HT-29 (cell line): Measurements from ENCODE around the gene RMND1. TPM values are rescaled to one million over a fixed set of nuclear protein-coding genes. Genes with fewer than 3 reads are reported as not detected.
A peak's percentile ranks its signal among the peaks of the same experiment; 100 is the strongest.
"Not testable (repeated sequence)": the region's sequence is repeated elsewhere in the genome, so short reads cannot be mapped to it uniquely, and the experiment has no call there.

ENCODE experiments used
- DNase-seq: peaks from one replicate; pipeline ENCODE4 v3.0.0-alpha.2; 2015; ENCODE audit warnings: low spot score
- total RNA-seq: library from RNA; depleted of rRNA; stranded (reverse); fragments of >200 nt; shearing (Covaris generic); gene quantifications from 2 replicates; pipeline ENCODE4 v1.2.3, GENCODE V29; 2014; rRNA removed

The RMND1 gene, protein sequence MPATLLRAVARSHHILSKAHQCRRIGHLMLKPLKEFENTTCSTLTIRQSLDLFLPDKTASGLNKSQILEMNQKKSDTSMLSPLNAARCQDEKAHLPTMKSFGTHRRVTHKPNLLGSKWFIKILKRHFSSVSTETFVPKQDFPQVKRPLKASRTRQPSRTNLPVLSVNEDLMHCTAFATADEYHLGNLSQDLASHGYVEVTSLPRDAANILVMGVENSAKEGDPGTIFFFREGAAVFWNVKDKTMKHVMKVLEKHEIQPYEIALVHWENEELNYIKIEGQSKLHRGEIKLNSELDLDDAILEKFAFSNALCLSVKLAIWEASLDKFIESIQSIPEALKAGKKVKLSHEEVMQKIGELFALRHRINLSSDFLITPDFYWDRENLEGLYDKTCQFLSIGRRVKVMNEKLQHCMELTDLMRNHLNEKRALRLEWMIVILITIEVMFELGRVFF
- 9.6 and 11.2 TPM in 2 replicates for total RNA-seq

DNA sequence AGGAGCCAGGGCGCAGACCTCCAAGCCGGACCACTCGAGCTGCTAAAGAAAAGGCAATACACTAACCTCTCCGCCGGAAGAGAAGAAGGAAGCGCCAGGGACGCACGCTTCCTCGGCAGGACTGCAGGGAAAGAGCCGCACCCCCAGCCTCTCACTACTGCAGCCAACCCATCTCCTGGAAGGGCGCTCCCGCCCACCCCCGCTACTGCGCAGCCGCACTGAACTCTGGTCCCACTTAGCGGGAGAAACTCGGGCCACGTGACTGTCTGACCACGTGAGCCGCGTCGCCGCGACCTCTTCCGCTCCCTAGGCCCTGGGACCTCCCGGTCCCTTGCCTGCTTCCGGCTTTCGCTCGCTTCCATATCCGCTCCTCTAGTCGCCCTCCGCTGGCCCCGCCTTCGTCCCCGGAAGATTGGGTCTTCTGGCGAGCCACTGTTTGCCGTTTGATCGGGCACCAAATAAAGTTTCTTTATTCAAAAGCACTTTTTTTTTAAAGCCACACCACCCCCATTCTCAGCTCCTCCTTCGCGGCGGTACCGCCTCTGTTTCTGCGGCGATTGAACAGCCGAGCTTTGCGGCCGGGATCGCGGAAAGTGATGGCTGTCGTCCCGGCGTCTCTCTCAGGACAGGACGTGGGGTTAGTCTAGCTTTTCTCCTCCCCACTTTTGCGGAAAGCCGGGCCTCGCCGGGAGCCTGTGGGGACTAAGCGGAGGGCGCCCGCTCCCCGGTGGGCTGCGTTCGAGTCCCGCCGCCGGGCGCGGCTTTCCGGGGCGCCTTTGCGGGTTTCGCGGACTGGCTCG is at the start of gene RMND1:
TSS of gene RMND1 (minus strand) at position 177 of the 800 bp plus-strand sequence. CDS start 6,315 bp downstream, outside the sequence.
- peak; percentile 99 for DNase-seq

DNA sequence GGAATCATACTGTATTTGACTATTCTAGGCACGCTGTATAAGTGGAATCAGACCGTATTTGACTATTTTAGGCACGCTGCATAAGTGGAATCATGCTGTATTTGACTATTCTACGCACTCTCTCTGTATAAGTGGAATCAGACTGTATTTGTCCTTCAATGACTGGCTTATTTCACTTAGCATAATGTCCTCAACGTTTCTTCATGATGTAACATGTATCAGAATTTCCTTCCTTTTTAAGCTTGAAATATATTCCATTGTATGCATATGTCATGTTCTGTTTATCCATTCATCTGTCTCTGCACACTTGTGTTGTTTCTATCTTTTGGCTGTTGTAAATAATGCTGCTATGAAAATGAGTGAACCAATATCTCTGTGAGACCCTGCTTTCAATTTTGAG is 47.6 kb upstream of the RMND1 start:
- DNase-seq = no peak

DNA sequence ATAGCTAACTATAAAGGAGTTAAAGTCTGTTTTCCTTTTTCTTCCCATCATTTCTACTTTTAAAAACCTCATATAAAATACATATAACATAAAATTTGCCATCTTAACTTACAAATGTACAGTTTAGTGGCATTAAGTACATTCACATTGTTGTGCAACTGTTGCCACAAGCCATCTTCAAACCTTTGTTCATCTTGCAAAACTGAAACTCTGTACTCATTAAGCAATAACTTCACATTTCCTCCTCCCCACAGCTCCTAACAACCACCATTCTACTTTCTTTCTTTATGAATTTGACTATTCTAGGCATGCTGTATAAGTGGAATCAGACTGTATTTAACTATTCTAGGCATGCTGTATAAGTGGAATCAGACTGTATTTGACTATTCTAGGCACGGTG is 46.4 kb upstream of the RMND1 start:
- no peak for DNase-seq

DNA sequence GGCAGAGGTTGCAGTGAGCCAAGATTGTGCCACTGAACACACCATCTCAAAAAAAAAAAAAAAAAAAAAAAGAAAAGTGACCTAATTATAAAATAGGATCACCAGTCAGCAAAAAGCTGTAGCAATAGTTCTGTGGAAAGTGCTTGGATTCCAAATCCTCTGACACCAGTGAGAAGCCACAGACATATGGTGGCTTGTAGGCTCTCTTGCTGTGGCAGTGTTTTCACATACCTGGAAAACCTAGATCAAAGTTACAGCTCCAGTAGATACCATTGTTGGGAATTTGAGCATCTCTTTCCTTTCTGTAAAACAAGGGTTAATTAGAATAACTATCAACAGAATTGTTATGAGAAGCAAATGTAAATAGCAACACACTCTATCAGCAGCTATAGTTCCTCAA is 46.0 kb upstream of the RMND1 start:
- no peak for DNase-seq

DNA sequence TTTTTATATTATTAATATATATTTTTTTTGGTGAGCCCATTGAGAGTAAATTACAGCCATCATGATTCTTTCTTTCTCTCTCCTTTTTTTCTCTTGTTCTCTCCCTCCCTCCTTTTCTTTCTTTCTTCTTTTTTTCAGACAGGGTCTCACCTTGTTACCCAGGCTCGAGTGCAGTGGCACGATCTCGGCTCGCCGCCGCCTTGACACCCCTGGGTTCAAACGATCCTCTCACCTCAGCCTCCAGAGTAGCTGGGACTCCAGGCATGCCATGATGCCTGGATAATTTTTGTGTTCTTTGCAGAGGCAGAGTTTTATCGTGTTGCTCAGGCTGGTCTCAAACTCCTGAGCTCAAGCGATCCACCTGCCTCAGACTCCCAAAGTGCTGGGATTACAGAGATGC is 43.5 kb upstream of the RMND1 start:
- no peak for DNase-seq

DNA sequence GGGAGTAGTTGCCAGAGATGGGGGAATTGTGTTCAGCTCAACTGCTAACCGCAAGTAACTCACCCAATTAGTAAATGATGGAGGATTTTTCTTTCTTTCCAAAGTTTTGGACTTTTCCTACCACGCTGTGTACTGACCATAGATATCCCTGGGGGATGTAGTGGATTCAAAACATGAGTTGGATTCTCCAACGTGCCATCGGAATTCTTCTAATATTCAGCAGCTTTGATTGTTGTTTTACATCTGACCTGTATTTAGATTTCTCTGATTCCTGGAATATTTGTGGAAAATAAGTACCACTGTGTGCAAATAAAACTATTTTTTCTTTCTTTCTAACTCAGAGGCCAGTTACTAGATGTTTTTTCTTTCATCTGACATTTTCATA is 43.0 kb upstream of the RMND1 start:
- DNase-seq = no peak

DNA sequence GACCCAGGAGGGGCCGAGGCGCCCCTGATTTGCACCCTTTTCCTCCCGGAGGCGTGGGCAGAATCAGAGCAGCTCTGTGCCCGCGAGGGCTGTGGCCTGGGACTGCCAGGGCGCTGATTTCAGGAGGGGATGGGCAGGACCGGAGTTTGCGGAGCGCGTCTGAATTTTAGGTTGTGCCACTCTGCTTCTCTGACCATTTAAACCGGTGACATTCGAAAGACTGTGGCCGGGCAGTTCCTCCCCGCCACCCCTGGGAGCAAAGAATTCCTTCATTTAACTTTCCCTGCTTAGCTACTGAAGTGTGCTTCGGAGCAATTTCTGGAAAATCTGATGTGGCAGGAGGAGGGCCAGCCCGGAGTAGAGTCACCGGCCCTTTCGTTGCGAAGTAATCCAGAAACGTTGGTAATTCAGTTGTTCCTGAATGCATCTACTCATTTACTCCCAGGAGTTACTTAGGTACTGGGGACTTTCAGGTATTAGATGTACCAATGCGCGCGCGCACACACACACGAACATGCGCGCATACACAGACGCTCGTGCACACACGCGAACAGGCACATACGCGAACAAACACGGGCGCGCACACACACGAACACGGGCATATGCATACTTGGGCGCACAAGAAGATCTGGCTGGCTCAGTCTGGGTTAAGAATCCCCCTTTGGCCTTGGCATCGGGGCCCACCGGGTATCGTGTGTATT is 42.5 kb upstream of the RMND1 start:
- DNase-seq = no peak

DNA sequence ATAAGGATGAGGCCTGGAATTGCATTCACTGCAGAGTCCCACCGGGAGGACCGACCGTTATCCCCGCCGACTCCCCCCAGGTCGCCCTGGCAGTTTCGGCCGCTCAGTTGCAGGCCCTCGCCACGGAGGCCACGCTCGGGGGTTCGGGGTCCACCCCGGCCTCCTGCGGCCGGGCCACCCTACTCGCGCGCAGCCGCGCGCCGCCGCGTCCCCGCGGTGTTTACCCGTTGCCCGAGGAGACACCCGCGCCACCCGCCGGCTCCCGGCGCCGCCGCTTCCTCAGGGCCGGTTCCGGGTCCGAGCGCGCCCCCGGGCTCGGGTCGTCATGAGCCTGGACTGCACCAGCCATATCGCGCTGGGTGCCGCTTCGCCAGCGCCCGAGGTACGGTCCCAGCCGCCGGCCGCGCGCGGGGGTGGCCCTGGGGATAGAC is 41.9 kb upstream of the RMND1 start, which contains the start of gene CCDC170:
TSS of gene CCDC170 (plus strand) at position 214 of the 431 bp plus-strand sequence. CDS start at position 326, 112 bp downstream.
- DNase-seq = no peak

DNA sequence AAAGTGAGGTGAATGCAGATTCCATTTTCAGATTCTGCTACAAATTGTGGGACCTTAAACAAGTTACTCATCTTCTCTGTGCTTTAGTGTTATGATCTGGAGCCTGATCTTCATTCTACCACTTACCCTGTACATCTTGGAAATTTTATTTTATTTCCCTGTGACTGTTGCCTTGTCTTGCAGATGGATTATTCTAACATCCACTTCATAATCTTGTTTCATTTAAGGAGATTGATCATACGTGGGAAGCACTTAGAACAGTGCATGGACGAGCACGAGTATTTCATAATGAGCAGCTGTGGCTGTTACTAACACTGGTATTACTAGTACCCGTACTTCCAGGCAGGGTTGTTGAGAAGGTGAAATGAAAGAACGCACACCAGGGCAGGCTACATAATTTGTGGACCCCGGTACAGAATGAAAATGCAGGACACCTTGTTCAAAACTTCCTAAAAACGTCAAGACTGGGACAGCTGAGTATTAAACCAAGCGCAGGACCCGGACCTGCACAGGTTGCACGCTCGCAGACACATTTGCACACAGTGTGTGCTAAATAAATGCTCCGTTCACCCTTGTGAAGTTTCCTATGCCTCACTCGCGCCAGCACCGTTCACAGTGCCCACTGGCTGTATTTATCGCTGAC is 41.4 kb upstream of the RMND1 start:
- no peak for DNase-seq

DNA sequence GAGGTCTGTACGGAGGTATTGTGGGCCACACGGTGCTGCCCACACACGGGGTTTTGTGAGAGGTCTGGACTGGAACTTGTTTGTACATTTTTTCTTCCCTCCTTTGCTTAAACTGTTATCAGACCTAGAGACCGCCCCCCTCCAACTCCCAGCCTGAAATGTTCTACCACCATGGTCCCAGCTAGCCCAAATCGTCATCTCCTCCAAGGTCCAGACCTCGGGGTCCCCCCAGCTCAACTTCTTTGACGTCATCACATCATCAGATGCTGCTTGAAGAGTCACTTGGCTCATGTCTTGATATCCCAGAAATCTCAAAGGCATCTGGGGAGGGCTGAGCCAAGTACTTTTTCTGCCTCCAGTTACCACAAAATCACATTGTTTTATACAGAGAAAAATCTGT is 39.1 kb upstream of the RMND1 start:
- DNase-seq = no peak

DNA sequence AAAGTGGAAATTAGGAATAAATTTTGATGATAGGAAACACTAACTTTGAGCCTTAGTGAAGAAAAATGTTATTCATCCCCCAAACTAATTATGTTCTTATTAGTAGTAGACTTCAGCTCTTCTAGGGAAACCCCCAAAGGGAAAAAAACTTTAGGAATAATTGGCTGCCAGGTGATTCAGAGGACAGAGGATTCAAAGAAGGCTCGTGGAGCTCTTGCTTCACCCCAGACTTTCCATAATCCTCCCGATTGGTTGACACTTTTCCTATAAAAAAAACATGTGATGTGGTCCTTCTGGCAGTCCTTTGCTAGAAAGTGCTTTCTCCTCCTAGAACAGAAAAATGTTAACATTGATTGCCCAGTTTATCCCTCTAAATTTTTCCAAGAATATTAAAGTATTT is 36.3 kb upstream of the RMND1 start:
- DNase-seq = no peak

DNA sequence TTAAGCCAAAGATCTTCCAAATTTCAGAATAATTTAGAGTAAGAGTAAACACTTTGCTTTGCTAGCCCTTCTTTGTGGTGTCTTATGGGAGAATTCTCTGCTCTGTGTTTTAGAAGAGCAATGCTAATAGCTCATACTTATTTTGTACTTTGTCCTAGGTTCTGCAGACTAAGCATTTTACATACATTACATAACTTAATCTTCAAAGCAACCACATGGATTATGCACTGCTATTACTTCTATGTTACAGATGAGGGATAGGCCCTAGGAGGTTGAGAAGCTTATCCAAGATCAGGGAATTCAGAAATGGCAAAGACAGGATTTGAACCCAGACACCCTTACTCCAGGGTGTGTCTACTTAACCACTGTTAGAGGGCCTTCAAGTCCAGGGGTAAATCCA is 32.1 kb upstream of the RMND1 start:
- no peak for DNase-seq

DNA sequence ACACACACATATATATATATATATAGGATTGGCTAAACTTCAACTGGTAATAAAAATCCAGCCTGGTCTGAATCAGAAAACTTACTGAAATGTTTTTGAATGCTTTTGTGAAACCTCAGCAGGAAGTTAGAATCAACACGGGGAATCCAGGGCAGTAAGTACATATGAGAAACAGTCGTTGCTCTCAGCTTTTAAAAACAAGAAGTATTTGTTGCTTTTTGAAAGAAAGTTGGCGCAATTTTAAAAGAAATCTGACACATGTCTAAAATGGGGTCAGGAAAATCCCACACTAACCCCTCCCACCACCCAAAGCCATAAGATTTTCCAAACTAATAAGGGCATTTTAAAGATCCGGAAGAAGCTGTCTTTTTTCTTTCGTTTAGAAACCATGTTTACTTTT is 30.4 kb upstream of the RMND1 start:
- no peak for DNase-seq

DNA sequence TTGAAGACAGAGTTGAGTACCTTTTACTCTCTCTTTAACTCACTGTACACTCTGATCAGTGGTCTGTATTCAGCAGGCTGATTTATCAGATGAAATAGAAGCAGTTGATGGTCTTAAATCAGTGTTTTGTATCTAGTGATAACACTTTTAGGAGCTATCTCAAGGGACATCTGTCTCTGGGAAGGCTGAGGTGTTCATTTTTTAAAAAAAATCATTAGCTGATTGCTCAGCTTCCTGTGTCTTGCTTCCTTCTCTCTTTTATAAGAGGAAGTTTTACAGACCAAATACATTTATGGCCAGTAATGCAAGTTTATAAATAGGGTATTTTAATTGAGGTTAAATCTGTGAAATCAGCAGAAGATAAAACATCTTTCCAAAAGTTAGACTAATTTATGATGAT is 29.9 kb upstream of the RMND1 start:
- DNase-seq = no peak

DNA sequence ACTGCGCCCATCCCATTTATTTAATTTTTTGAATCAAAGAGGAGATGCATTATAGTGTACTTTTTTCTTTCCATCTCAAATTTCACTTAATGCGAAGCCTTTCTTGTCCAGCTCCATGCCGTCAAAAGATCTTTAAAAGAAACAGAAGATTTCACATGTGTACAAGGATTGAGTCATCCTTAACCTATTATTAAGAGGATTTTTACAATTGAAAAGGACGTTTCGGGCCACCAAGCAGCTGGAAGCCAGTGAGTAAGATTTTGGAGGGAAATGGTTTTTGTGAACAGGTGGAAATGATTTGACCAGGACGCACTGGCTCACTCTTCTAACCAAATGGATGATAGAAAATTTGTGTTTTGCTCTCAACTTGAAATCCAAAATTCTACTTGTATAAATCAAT is 26.7 kb upstream of the RMND1 start:
- DNase-seq = no peak

DNA sequence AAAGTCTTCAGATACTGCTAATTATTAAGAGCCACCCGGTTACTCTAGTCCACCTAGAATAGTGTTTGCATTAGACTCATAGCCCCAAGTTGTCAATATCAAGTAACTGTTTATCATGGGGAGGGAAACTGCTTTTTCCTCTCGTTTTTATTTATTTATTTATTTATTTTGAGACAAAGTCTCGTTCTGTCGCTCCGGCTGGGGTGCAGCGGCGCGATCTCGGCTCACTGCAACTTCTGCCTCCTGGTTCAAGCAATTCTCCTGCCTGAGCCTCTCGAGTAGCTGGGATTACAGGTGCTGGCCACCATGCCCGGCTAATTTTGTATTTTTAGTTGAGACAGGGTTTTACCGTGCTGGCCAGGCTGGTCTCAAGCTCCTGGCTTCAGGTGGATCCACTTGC is 25.8 kb upstream of the RMND1 start:
- no peak for DNase-seq

DNA sequence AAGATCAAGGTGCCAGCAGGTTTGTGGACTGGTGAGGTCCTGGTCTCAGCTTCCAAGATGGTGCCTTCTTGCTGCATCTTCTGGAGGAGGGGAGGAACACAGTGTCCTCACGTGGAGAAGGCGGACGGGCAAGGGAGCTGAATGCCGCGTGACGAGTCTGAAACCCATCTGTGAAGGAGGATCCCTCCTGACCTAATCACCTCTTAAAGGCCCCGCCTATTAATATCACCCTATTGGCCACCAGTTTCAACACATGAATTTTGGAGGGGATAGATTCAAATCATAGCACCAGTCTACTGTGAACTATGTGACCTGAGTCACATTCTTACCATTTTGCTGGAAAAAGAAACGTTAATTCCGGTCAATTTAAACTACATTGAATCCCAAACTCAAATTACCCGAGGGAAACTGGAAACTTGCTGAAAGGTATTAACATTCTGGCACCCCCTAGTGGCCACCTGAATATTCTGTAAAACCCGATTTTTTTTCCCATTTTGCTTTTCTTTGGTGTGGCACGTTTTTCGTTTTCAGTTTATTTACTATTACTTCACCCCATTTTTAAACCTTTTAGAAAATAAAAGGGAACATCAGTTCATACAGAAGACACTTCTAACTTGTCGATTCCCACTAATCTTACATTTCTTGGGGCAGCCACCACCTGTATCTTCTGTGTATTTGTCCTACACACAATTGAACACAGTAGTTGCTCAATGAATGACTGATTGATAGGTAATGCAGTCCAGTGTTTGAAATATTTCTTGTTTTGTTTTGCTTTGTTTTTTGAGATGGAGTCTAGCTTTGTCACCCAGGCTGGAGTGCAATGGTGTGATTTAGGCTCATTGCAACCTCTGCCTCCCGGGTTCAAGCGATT is 24.0 kb upstream of the RMND1 start:
- DNase-seq = peak; percentile 60

DNA sequence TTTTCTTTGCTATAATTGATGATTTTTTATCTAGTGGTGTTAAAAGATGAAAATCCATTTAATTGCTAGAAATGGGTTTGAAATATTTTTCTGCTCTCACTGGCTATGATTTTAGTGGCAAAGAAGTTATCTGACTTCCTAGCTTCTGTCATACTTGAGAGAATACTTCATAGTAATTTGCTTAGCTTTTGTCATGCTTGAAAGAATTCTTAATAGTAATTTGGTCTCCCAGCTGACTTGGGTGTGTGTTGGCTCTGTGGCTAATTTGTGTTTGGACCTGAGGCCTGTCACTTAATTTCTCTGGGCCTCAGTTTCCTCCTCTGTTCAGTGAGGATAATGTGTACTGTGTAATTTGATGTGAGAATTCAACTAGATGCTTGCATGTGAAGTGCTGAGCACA is 12.8 kb upstream of the RMND1 start:
- DNase-seq = no peak

DNA sequence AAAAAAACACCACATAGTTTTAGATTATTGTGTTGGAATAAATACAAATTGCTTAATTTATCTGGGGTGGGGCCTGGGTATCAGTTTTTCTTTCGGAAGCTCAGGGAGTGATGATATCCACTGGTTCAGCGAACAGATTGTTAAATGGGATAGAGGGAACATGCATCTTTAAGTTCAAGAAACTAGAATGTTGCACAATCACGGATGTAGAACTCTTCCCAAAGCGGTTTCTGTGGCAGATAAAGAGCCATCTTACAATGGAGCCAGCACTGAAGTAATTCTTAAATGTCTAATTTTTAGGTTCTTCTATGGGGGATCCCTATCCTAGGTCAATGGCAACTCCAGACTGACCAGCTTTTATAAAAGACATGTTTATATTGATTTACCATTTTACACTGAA is 9.7 kb upstream of the RMND1 start:
- DNase-seq = no peak

DNA sequence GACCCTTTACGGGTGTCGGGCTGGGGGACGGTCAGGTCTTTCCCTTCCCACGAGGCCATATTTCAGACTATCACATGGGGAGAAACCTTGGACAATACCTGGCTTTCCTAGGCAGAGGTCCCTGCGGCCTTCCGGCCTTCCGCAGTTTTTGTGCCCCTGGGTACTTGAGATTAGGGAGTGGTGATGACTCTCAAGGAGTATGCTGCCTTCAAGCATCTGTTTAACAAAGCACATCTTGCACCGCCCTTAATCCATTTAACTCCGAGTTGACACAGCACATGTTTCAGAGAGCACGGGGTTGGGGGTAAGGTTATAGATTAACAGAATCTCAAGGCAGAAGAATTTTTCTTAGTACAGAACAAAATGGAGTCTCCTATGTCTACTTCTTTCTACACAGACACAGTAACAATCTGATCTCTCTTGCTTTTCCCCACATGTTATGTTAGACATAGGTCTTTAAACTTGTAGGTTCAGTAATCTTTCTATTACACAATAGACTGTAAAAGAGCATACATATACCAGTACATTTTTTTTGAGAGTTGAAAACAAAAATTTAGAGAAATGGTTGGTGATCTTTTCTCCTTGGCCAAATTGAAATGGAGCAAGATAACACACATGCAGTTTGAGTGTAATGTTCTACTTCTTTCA is 3.9 kb upstream of the RMND1 start:
- DNase-seq = not testable (repeated sequence)
